GM23338 (cell line): ENCODE data around the gene TFF1. TPM values are rescaled to one million over a fixed set of nuclear protein-coding genes. Genes with fewer than 3 reads are reported as not detected.

Experiments
- ATAC-seq: fragments of 200-7000 bp; cut with Tn5 transposase; 3 replicates; pipeline ENCODE4 v1.9.1; 2020
- DNase-seq: peaks from one replicate; pipeline ENCODE4 v3.0.0-alpha.2; 2015; ENCODE audit warnings: low spot score
- H2AFZ ChIP-seq: fragments of 200-600 bp; sonication (generic); 2 replicates; pipeline ENCODE4 v1.8.0; 2016; ENCODE audit warnings: antibody characterized with exemption, mild to moderate bottlenecking, moderate library complexity
- H3F3A ChIP-seq: fragments of 200-600 bp; sonication (generic); replicated peaks from 2 replicates; pipeline ENCODE4 v1.8.0; 2017; ENCODE audit warnings: antibody characterized with exemption, mixed run types, low read depth
- H3K27ac ChIP-seq: fragments of 200-600 bp; sonication (generic); 2 replicates; pipeline ENCODE4 v1.6.1; 2016; ENCODE audit warnings: low read depth
- H3K27me3 ChIP-seq: fragments of 200-600 bp; sonication (generic); 2 replicates; pipeline ENCODE4 v1.8.0; 2016; ENCODE audit warnings: mild to moderate bottlenecking, mixed run types, moderate library complexity; ENCODE audit not compliant: insufficient read depth
- H3K36me3 ChIP-seq: fragments of 200-600 bp; sonication (generic); 2 replicates; pipeline ENCODE4 v1.8.0; 2016; ENCODE audit warnings: mild to moderate bottlenecking; ENCODE audit not compliant: insufficient read depth
- H3K4me1 ChIP-seq: fragments of 200-600 bp; sonication (generic); 2 replicates; pipeline ENCODE4 v1.8.0; 2016; ENCODE audit warnings: mild to moderate bottlenecking, moderate library complexity; ENCODE audit not compliant: insufficient read depth
- H3K4me2 ChIP-seq: fragments of 200-600 bp; sonication (generic); 2 replicates; pipeline ENCODE4 v1.7.1; 2017; ENCODE audit warnings: mixed run types
- H3K4me3 ChIP-seq: fragments of 200-600 bp; sonication (generic); 2 replicates; pipeline ENCODE4 v1.6.1; 2016; ENCODE audit warnings: mixed run types
- H3K79me2 ChIP-seq: fragments of 200-600 bp; sonication (generic); replicated peaks from 2 replicates; pipeline ENCODE4 v1.8.0; 2017; ENCODE audit warnings: mild to moderate bottlenecking; ENCODE audit not compliant: insufficient read depth
- H3K9me2 ChIP-seq: fragments of 200-600 bp; sonication (generic); 2 replicates; pipeline ENCODE4 v1.8.0; 2017; ENCODE audit not compliant: insufficient read depth
- H4K20me1 ChIP-seq: fragments of 200-600 bp; sonication (generic); replicated peaks from 2 replicates; pipeline ENCODE4 v1.8.0; 2017; ENCODE audit warnings: mild to moderate bottlenecking; ENCODE audit not compliant: insufficient read depth
- H3K27ac Mint-ChIP-seq: 2 replicates; pipeline ENCODE4 v1.8.0; 2020; ENCODE audit warnings: inconsistent platforms, mild to moderate bottlenecking, moderate library complexity, mixed read lengths
- H3K27me3 Mint-ChIP-seq: 3 replicates; pipeline ENCODE4 v1.8.0; 2022; ENCODE audit warnings: low read depth, mild to moderate bottlenecking, moderate library complexity, mixed read lengths, inconsistent platforms; ENCODE audit not compliant: insufficient read depth, poor library complexity
- H3K36me3 Mint-ChIP-seq: 3 replicates; pipeline ENCODE4 v1.8.0; 2021; ENCODE audit warnings: low read depth, mild to moderate bottlenecking, inconsistent platforms, moderate library complexity, mixed read lengths
- H3K4me1 Mint-ChIP-seq: 3 replicates; pipeline ENCODE4 v1.8.0; 2020; ENCODE audit warnings: mild to moderate bottlenecking, inconsistent platforms, mixed read lengths
- H3K4me3 Mint-ChIP-seq: 3 replicates; pipeline ENCODE4 v1.8.0; 2021; ENCODE audit warnings: moderate library complexity, mild to moderate bottlenecking, inconsistent platforms, mixed read lengths
- H3K9me3 Mint-ChIP-seq: 3 replicates; pipeline ENCODE4 v1.8.0; 2020; ENCODE audit warnings: moderate library complexity, mild to moderate bottlenecking, inconsistent platforms, mixed read lengths
- CREB1 ChIP-seq: fragments of 250-450 bp; sonication (Bioruptor Pico); IDR thresholded peaks from 2 replicates; pipeline ENCODE4 v1.5.0; 2020; ENCODE audit warnings: low read depth, mild to moderate bottlenecking, moderate library complexity
- EZH2 ChIP-seq: fragments of 200-600 bp; sonication (generic); IDR thresholded peaks from one replicate; pipeline ENCODE4 v1.8.0; 2017; ENCODE audit warnings: antibody characterized with exemption, mild to moderate bottlenecking, low read depth; ENCODE audit not compliant: unreplicated experiment
- EZH2phosphoT487 ChIP-seq: fragments of 200-600 bp; sonication (generic); IDR thresholded peaks from one replicate; pipeline ENCODE4 v1.8.1; 2018; ENCODE audit warnings: antibody characterized with exemption; ENCODE audit not compliant: unreplicated experiment
- JUNB ChIP-seq: IDR thresholded peaks from one replicate; pipeline ENCODE4 v1.6.1; 2016; ENCODE audit warnings: antibody characterized with exemption; ENCODE audit not compliant: unreplicated experiment
- NANOG ChIP-seq: IDR thresholded peaks from 2 replicates; pipeline ENCODE4 v1.6.1; 2016; ENCODE audit warnings: antibody characterized with exemption, borderline replicate concordance
- POLR2AphosphoS5 ChIP-seq: IDR thresholded peaks from 2 replicates; pipeline ENCODE4 v1.6.1; 2016; ENCODE audit warnings: antibody characterized with exemption, low read depth
- STAT1 ChIP-seq: IDR thresholded peaks from one replicate; pipeline ENCODE4 v1.6.1; 2016; ENCODE audit warnings: antibody characterized with exemption; ENCODE audit not compliant: unreplicated experiment
- ZNF114 ChIP-seq: fragments of 250-450 bp; sonication (Bioruptor Pico); IDR thresholded peaks from 2 replicates; pipeline ENCODE4 v1.5.0; 2020; ENCODE audit warnings: mild to moderate bottlenecking, moderate library complexity
- ZNF331 ChIP-seq: fragments of 250-450 bp; sonication (Bioruptor Pico); IDR thresholded peaks from 2 replicates; pipeline ENCODE4 v1.5.0; 2020; ENCODE audit warnings: low read depth, mild to moderate bottlenecking, moderate library complexity
- polyA plus RNA-seq: library from polyadenylated mRNA; unstranded; fragments of >200 nt; fragmentation: Nextera tagmentation; extraction: Ambion mirVana; gene quantifications from 2 replicates; pipeline ENCODE4 v1.2.1, GENCODE V29; 2016
- total RNA-seq: library from RNA; depleted of rRNA; stranded (reverse); fragments of >200 nt; shearing (Covaris generic); gene quantifications from 2 replicates; pipeline ENCODE4 v1.2.3, GENCODE V29; 2014
- TF ChIP-seq, protein P1 (sequence below), 2 experiments: fragments of 200-600 bp in 1 of 2; sonication (generic) in 1 of 2; conservative IDR thresholded peaks; 2 replicates each; pipeline versions ENCODE4 v1.5.1 to v1.6.1; 2016 to 2017; ENCODE audit warnings: antibody characterized with exemption in 2 of 2, low read depth in 2 of 2, mild to moderate bottlenecking in 2 of 2, moderate library complexity in 1 of 2
- TF ChIP-seq, protein P2 (sequence below): IDR thresholded peaks from one replicate; pipeline ENCODE4 v1.6.1; 2018; ENCODE audit warnings: antibody characterized with exemption; ENCODE audit not compliant: unreplicated experiment
- TF ChIP-seq, protein P3 (sequence below): IDR thresholded peaks from 2 replicates; pipeline ENCODE4 v1.6.1; 2016; ENCODE audit warnings: antibody characterized with exemption
- TF ChIP-seq, protein P4 (sequence below): fragments of 250-450 bp; sonication (Bioruptor Pico); IDR thresholded peaks from 2 replicates; pipeline ENCODE4 v1.5.0; 2020; ENCODE audit warnings: mild to moderate bottlenecking, moderate library complexity

TFF1 gene
- total and polyA plus RNA-seq, 2 experiments from 2014 or later: not detected

DNA sequence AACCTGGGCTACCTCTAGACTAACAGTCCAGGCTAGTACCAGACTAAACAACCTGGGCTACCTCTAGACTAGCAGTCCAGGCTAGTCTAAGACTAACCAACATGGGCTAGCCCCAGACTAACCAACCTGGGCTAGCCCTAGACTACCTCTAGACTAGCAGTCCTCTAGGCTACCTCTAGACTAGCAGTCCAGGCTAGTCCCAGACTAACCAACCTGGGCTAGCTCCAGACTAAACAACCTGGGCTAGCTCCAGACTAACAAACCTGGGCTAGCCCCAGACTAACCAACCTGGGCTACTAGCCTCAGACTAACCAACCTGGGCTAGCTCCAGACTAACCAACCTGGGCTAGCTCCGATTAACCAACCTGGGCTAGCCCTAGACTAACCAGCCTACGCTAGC is 17.6 kb downstream of the TFF1 start:
- Histone ChIP-seq H3K27me3 (no peaks in the 10 kb centered on the region), H3K79me2 (no peaks in the 10 kb centered on the region), H3F3A (no peaks in the 10 kb centered on the region), H2AFZ (no peak overlapping the region), H3K9me2 (0 out of 2 replicates have a peak, but pooled peaks cover 9% of the 10 kb centered on the region), H3K4me3 (no peak overlapping the region), H3K27ac (no peak overlapping the region), H4K20me1 (no peaks in the 10 kb centered on the region), H3K4me1 (no peaks in the 10 kb centered on the region), H3K4me2 (no peak overlapping the region), H3K36me3 (no peaks in the 10 kb centered on the region)
- no peak for DNase-seq
- no peak for ATAC-seq
- Mint-ChIP-seq H3K9me3 (peaks cover 4% of the 10 kb centered on the region; the same call in 2 of the 3 replicates), H3K4me1 (no peaks in the 10 kb centered on the region), H3K27ac (no peak overlapping the region), H3K4me3 (no peak overlapping the region), H3K36me3 (no peaks in the 10 kb centered on the region; the same call in 2 of the 3 replicates), H3K27me3 (peaks cover 16% of the 10 kb centered on the region)
- TF ChIP-seq NANOG: no peak
- TF ChIP-seq EZH2phosphoT487: no peak
- TF ChIP-seq, protein P1, sequence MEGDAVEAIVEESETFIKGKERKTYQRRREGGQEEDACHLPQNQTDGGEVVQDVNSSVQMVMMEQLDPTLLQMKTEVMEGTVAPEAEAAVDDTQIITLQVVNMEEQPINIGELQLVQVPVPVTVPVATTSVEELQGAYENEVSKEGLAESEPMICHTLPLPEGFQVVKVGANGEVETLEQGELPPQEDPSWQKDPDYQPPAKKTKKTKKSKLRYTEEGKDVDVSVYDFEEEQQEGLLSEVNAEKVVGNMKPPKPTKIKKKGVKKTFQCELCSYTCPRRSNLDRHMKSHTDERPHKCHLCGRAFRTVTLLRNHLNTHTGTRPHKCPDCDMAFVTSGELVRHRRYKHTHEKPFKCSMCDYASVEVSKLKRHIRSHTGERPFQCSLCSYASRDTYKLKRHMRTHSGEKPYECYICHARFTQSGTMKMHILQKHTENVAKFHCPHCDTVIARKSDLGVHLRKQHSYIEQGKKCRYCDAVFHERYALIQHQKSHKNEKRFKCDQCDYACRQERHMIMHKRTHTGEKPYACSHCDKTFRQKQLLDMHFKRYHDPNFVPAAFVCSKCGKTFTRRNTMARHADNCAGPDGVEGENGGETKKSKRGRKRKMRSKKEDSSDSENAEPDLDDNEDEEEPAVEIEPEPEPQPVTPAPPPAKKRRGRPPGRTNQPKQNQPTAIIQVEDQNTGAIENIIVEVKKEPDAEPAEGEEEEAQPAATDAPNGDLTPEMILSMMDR (conservative IDR thresholded peaks at IDR 0.05; ENCODE audit: low read depth in 2 of 2): no peak
- TF ChIP-seq ZNF331: no peak
- no peak for TF ChIP-seq EZH2
- no peak for TF ChIP-seq POLR2AphosphoS5
- TF ChIP-seq STAT1: no peak
- TF ChIP-seq, protein P2, sequence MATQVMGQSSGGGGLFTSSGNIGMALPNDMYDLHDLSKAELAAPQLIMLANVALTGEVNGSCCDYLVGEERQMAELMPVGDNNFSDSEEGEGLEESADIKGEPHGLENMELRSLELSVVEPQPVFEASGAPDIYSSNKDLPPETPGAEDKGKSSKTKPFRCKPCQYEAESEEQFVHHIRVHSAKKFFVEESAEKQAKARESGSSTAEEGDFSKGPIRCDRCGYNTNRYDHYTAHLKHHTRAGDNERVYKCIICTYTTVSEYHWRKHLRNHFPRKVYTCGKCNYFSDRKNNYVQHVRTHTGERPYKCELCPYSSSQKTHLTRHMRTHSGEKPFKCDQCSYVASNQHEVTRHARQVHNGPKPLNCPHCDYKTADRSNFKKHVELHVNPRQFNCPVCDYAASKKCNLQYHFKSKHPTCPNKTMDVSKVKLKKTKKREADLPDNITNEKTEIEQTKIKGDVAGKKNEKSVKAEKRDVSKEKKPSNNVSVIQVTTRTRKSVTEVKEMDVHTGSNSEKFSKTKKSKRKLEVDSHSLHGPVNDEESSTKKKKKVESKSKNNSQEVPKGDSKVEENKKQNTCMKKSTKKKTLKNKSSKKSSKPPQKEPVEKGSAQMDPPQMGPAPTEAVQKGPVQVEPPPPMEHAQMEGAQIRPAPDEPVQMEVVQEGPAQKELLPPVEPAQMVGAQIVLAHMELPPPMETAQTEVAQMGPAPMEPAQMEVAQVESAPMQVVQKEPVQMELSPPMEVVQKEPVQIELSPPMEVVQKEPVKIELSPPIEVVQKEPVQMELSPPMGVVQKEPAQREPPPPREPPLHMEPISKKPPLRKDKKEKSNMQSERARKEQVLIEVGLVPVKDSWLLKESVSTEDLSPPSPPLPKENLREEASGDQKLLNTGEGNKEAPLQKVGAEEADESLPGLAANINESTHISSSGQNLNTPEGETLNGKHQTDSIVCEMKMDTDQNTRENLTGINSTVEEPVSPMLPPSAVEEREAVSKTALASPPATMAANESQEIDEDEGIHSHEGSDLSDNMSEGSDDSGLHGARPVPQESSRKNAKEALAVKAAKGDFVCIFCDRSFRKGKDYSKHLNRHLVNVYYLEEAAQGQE: no peak
- no peak for TF ChIP-seq CREB1 (CRISPR knock-in tag)
- TF ChIP-seq, protein P3, sequence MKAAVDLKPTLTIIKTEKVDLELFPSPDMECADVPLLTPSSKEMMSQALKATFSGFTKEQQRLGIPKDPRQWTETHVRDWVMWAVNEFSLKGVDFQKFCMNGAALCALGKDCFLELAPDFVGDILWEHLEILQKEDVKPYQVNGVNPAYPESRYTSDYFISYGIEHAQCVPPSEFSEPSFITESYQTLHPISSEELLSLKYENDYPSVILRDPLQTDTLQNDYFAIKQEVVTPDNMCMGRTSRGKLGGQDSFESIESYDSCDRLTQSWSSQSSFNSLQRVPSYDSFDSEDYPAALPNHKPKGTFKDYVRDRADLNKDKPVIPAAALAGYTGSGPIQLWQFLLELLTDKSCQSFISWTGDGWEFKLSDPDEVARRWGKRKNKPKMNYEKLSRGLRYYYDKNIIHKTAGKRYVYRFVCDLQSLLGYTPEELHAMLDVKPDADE: no peak
- no peak for TF ChIP-seq ZNF114 (CRISPR knock-in tag)
- TF ChIP-seq, protein P4, sequence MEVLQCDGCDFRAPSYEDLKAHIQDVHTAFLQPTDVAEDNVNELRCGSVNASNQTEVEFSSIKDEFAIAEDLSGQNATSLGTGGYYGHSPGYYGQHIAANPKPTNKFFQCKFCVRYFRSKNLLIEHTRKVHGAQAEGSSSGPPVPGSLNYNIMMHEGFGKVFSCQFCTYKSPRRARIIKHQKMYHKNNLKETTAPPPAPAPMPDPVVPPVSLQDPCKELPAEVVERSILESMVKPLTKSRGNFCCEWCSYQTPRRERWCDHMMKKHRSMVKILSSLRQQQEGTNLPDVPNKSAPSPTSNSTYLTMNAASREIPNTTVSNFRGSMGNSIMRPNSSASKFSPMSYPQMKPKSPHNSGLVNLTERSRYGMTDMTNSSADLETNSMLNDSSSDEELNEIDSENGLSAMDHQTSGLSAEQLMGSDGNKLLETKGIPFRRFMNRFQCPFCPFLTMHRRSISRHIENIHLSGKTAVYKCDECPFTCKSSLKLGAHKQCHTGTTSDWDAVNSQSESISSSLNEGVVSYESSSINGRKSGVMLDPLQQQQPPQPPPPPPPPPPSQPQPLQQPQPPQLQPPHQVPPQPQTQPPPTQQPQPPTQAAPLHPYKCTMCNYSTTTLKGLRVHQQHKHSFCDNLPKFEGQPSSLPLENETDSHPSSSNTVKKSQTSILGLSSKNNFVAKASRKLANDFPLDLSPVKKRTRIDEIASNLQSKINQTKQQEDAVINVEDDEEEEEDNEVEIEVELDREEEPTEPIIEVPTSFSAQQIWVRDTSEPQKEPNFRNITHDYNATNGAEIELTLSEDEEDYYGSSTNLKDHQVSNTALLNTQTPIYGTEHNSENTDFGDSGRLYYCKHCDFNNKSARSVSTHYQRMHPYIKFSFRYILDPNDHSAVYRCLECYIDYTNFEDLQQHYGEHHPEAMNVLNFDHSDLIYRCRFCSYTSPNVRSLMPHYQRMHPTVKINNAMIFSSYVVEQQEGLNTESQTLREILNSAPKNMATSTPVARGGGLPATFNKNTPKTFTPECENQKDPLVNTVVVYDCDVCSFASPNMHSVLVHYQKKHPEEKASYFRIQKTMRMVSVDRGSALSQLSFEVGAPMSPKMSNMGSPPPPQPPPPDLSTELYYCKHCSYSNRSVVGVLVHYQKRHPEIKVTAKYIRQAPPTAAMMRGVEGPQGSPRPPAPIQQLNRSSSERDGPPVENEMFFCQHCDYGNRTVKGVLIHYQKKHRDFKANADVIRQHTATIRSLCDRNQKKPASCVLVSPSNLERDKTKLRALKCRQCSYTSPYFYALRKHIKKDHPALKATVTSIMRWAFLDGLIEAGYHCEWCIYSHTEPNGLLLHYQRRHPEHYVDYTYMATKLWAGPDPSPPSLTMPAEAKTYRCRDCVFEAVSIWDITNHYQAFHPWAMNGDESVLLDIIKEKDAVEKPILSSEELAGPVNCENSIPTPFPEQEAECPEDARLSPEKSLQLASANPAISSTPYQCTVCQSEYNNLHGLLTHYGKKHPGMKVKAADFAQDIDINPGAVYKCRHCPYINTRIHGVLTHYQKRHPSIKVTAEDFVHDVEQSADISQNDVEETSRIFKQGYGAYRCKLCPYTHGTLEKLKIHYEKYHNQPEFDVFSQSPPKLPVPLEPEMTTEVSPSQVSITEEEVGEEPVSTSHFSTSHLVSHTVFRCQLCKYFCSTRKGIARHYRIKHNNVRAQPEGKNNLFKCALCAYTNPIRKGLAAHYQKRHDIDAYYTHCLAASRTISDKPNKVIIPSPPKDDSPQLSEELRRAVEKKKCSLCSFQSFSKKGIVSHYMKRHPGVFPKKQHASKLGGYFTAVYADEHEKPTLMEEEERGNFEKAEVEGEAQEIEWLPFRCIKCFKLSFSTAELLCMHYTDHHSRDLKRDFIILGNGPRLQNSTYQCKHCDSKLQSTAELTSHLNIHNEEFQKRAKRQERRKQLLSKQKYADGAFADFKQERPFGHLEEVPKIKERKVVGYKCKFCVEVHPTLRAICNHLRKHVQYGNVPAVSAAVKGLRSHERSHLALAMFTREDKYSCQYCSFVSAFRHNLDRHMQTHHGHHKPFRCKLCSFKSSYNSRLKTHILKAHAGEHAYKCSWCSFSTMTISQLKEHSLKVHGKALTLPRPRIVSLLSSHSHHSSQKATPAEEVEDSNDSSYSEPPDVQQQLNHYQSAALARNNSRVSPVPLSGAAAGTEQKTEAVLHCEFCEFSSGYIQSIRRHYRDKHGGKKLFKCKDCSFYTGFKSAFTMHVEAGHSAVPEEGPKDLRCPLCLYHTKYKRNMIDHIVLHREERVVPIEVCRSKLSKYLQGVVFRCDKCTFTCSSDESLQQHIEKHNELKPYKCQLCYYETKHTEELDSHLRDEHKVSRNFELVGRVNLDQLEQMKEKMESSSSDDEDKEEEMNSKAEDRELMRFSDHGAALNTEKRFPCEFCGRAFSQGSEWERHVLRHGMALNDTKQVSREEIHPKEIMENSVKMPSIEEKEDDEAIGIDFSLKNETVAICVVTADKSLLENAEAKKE (CRISPR knock-in tag): no peak
- TF ChIP-seq JUNB: no peak
